Right lobe of liver (tissue), 4 donors: ENCODE measurements around the gene KIF1A.

Source experiments
- POLR2A ChIP-seq: fragments of 450-650 bp; IDR thresholded peaks from one replicate; pipeline ENCODE4 v1.6.1; 2017; ENCODE audit warnings: antibody characterized with exemption, mild to moderate bottlenecking
- TF ChIP-seq, protein P1 (sequence below), 4 donors: fragments of 200-600 bp in 3 of 4; fragments of 450-650 bp in 1 of 4; IDR thresholded peaks; one replicate each; pipeline versions ENCODE4 v1.5.1 to v1.8.0; 2016 to 2022; ENCODE audit warnings: antibody characterized with exemption in 4 of 4, mild to moderate bottlenecking in 2 of 4
- donor health status: DM: no; HTN: no; CAD: no.
- donor health status: DM: no; HTN: no; CAD: no.
- donor health status: DM: no; HTN: yes; CAD: no.

DNA sequence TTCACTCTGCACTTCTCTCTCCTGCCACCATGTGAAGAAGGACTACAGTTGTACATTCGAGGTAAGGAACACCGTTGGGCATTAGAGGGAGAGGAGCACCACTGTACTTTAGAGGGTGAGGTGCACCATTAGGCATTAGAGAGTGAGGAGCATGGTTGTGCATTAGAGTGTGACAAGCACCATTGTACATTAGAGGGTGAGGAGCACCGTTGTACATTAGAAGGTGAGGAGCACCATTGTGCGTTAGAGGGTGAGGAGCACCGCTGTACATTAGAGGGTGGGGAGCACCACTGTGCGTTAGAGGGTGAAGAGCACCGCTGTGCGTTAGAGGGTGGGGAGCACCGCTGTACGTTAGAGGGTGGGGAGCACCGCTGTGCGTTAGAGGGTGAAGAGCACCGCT is 27.8 kb upstream of the KIF1A start:
- TF ChIP-seq, protein P1, sequence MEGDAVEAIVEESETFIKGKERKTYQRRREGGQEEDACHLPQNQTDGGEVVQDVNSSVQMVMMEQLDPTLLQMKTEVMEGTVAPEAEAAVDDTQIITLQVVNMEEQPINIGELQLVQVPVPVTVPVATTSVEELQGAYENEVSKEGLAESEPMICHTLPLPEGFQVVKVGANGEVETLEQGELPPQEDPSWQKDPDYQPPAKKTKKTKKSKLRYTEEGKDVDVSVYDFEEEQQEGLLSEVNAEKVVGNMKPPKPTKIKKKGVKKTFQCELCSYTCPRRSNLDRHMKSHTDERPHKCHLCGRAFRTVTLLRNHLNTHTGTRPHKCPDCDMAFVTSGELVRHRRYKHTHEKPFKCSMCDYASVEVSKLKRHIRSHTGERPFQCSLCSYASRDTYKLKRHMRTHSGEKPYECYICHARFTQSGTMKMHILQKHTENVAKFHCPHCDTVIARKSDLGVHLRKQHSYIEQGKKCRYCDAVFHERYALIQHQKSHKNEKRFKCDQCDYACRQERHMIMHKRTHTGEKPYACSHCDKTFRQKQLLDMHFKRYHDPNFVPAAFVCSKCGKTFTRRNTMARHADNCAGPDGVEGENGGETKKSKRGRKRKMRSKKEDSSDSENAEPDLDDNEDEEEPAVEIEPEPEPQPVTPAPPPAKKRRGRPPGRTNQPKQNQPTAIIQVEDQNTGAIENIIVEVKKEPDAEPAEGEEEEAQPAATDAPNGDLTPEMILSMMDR (IDR thresholded peaks at IDR 0.05) = no peak
- no peak for TF ChIP-seq POLR2A
